Measurements from ENCODE around the gene EEF2.

Gene EEF2

GRCh38 chr19:3942790-3943409, 42.4 kb downstream of the EEF2 start:
- TF ChIP-seq TCF12 (IDR thresholded peaks at IDR 0.05; ENCODE audit: low read depth) (no peak), CEBPB (IDR thresholded peaks at IDR 0.05) (no peak), TEAD4 (IDR thresholded peaks at IDR 0.05) (no peak), RAD21 (IDR thresholded peaks at IDR 0.05; ENCODE audit: low read depth) (no peak), EGR1 (IDR thresholded peaks at IDR 0.05) (no peak), ZBTB7A (IDR thresholded peaks at IDR 0.05; ENCODE audit: low read depth) (no peak), TAF1 (IDR thresholded peaks at IDR 0.05; ENCODE audit: low read depth) (no peak), FOXM1 (IDR thresholded peaks at IDR 0.05; ENCODE audit: borderline replicate concordance, low read depth) (no peak), CREB1 (IDR thresholded peaks at IDR 0.05; ENCODE audit: low read depth) (no peak), NFIC (IDR thresholded peaks at IDR 0.05) (no peak), REST (IDR thresholded peaks at IDR 0.05; ENCODE audit: low read depth) (no peak), EP300 (IDR thresholded peaks at IDR 0.05; ENCODE audit: borderline replicate concordance) (no peak), YY1 (IDR thresholded peaks at IDR 0.05; ENCODE audit: low read depth) (no peak)
- TF ChIP-seq, protein P1, sequence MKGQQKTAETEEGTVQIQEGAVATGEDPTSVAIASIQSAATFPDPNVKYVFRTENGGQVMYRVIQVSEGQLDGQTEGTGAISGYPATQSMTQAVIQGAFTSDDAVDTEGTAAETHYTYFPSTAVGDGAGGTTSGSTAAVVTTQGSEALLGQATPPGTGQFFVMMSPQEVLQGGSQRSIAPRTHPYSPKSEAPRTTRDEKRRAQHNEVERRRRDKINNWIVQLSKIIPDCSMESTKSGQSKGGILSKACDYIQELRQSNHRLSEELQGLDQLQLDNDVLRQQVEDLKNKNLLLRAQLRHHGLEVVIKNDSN (IDR thresholded peaks at IDR 0.05) = no peak
- TF ChIP-seq, protein P2, sequence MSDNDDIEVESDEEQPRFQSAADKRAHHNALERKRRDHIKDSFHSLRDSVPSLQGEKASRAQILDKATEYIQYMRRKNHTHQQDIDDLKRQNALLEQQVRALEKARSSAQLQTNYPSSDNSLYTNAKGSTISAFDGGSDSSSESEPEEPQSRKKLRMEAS (IDR thresholded peaks at IDR 0.05) = no peak

DNA sequence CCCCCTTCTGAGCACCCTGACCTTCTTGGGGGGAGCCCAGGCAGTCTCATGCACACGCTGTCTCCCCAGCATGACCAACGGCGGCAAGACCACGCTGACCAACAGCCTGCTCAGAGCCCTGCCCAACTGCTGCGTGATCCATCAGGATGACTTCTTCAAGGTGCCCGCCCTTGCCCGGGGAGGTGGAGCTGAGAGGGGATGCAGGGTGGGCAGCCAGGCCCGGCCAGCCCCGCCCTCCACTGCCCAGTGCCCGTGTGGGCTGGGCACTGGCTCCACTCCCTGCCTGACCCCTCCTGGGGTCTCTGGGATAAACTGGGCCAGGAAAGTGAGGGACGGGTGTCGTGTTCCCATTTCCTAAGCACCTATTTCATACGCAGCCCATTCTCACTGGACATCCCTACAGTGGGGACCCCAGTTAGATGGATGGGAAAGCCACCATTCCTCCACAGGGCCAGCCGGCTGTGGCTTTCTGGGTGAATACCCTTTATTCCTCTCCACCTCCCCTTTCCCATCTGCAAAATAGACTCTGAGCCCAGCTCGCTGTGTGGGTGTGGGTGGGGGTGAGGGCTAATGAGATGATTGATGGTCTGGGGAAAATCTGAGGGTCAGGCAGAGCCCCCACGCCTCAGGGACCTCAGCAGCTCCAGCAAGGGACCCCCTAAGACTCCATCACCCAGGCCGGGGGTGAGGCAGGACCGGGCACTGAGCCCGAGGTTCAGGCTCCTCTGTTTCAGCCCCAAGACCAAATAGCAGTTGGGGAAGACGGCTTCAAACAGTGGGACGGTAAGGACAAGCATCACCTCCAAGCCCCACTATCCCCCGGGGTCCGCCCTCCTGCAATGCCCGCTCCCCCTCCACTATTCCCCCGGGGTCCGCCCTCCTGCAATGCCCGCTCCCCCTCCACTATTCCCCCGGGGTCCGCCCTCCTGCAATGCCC, 48.5 kb downstream of the EEF2 start:
- TF ChIP-seq TEAD4 (IDR thresholded peaks at IDR 0.05) (no peak), REST (IDR thresholded peaks at IDR 0.05; ENCODE audit: low read depth) (no peak), YY1 (IDR thresholded peaks at IDR 0.05; ENCODE audit: low read depth) (no peak)

DNA sequence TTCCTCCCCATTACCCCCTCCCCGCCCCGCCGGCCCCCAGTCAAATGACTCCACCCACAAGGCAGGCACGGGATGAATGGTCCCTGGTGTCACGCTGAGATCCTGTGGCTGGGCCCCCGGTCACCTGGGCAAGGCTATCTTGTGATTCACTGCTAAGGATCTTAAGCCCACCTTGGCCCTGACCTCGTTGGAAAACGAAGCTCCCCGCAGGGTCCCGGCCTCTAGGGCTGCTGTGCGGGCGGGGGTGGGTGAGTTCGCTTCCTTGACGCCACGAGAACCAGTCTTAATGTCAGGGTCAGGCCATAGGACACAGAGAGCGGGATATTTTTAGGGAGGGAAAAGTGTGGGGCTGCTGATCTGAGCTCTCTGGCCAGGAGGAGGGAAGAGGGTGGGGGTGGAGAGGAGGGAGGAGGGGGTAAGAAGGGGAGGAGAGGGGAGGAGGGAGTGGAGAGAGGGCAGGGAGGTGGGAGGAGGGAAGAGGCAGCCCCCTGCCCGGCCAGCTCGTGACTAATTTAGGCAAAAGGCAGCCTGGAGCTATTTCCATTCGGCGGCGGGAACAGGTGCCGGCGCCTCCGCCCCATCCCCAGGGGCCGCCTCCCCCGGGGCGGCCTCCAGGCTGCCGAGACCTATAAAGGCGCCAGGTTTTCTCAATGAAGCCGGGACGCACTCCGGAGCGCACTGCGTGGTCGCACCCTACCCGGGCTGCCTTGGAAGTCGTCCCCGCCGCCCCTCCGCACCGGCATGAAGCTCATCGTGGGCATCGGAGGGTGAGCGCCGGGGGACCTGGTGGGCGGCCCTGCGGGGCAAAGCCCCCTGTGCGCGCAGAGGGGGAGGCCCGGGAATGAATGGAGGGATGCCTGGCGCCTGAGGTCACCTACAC, 52.1 kb downstream of the EEF2 start, which contains the start of gene NMRK2:
Gene NMRK2, plus strand, starts transcription at position 139 of the 880 bp plus-strand sequence. Its CDS starts 603 bp downstream, at position 742.
- no peak for TF ChIP-seq TAF1 (IDR thresholded peaks at IDR 0.05; ENCODE audit: low read depth)
- TF ChIP-seq ZBTB7A (IDR thresholded peaks at IDR 0.05; ENCODE audit: low read depth) = no peak
- TF ChIP-seq EGR1 (IDR thresholded peaks at IDR 0.05) = no peak
- no peak for TF ChIP-seq YY1 (IDR thresholded peaks at IDR 0.05; ENCODE audit: low read depth)
- TF ChIP-seq, protein P2 (IDR thresholded peaks at IDR 0.05) = no peak
- no peak for TF ChIP-seq EP300 (IDR thresholded peaks at IDR 0.05; ENCODE audit: borderline replicate concordance)
- no peak for TF ChIP-seq CREB1 (IDR thresholded peaks at IDR 0.05; ENCODE audit: low read depth)
- TF ChIP-seq REST (IDR thresholded peaks at IDR 0.05; ENCODE audit: low read depth) = no peak
- no peak for TF ChIP-seq RAD21 (IDR thresholded peaks at IDR 0.05; ENCODE audit: low read depth)

- TF ChIP-seq, protein P1 (IDR thresholded peaks at IDR 0.05) = peak; percentile 34; the same call in 1 of the 2 replicates
- TF ChIP-seq YY1 (IDR thresholded peaks at IDR 0.05; ENCODE audit: low read depth) = no peak
- no peak for TF ChIP-seq TAF1 (IDR thresholded peaks at IDR 0.05; ENCODE audit: low read depth)
These were observed 54.2 kb downstream of the EEF2 start for GRCh38 chr19:3931041-3931440.

Measured in Ishikawa (cell line).